Midbrain (tissue), 1 donor: ENCODE measurements around the gene NCBP3.

Experiments used
- DNase-seq: peaks from one replicate; lab custom pipeline; 2025; lab: John Stamatoyannopoulos, UW

Gene NCBP3

GRCh38 chr17:3845621-3846436 lies at the start of gene NCBP3:
Gene NCBP3, minus strand, starts transcription at chr17:3846246. Its CDS starts 23 bp downstream, at chr17:3846223.
- peak; percentile 96 for DNase-seq

- no peak for DNase-seq
These were observed 49.3 kb upstream of the NCBP3 start for GRCh38 chr17:3895354-3895753.

- peak; percentile 15 for DNase-seq
These were observed 48.9 kb upstream of the NCBP3 start for GRCh38 chr17:3894911-3895343.

- no peak for DNase-seq
These were observed 48.1 kb upstream of the NCBP3 start for GRCh38 chr17:3894188-3894587.

- DNase-seq: no peak
These were observed 47.7 kb upstream of the NCBP3 start for GRCh38 chr17:3893720-3894116.

- DNase-seq: peak; percentile 82
These were observed 47.1 kb upstream of the NCBP3 start, which contains the start of gene CAMKK1 for GRCh38 chr17:3893003-3893719. Gene CAMKK1, minus strand, starts transcription at chr17:3893053. Its CDS starts 7,366 bp downstream, at chr17:3885687.

GRCh38 chr17:3892095-3892998 lies 46.3 kb upstream of the NCBP3 start:
- DNase-seq: peak; percentile 28

- DNase-seq: no peak
These were observed 45.6 kb upstream of the NCBP3 start for GRCh38 chr17:3891626-3892094.

- no peak for DNase-seq
These were observed 44.8 kb upstream of the NCBP3 start for GRCh38 chr17:3890878-3891219.

GRCh38 chr17:3890082-3890877 lies 44.2 kb upstream of the NCBP3 start:
- no peak for DNase-seq

GRCh38 chr17:3889325-3890012 lies 43.4 kb upstream of the NCBP3 start:
- DNase-seq: no peak

- no peak for DNase-seq
These were observed 42.5 kb upstream of the NCBP3 start for GRCh38 chr17:3888343-3889171.

- DNase-seq: no peak
These were observed 41.8 kb upstream of the NCBP3 start for GRCh38 chr17:3887804-3888203.

GRCh38 chr17:3887394-3887793 lies 41.3 kb upstream of the NCBP3 start:
- DNase-seq: no peak

- peak; percentile 30 for DNase-seq
These were observed 40.7 kb upstream of the NCBP3 start for GRCh38 chr17:3886776-3887175.

GRCh38 chr17:3885970-3886369 lies 39.9 kb upstream of the NCBP3 start:
- no peak for DNase-seq

GRCh38 chr17:3885271-3885670 lies 39.2 kb upstream of the NCBP3 start:
- no peak for DNase-seq

GRCh38 chr17:3884188-3884587 lies 38.1 kb upstream of the NCBP3 start:
- DNase-seq: no peak

- no peak for DNase-seq
These were observed 36.2 kb upstream of the NCBP3 start for GRCh38 chr17:3882276-3882675.

- no peak for DNase-seq
These were observed 34.9 kb upstream of the NCBP3 start for GRCh38 chr17:3880983-3881382.
